ENCODE measurements around the gene C16orf82. TPM values are rescaled to one million over a fixed set of nuclear protein-coding genes. Genes with fewer than 3 reads are reported as not detected.

The C16orf82 gene
- total RNA-seq = not detected

DNA sequence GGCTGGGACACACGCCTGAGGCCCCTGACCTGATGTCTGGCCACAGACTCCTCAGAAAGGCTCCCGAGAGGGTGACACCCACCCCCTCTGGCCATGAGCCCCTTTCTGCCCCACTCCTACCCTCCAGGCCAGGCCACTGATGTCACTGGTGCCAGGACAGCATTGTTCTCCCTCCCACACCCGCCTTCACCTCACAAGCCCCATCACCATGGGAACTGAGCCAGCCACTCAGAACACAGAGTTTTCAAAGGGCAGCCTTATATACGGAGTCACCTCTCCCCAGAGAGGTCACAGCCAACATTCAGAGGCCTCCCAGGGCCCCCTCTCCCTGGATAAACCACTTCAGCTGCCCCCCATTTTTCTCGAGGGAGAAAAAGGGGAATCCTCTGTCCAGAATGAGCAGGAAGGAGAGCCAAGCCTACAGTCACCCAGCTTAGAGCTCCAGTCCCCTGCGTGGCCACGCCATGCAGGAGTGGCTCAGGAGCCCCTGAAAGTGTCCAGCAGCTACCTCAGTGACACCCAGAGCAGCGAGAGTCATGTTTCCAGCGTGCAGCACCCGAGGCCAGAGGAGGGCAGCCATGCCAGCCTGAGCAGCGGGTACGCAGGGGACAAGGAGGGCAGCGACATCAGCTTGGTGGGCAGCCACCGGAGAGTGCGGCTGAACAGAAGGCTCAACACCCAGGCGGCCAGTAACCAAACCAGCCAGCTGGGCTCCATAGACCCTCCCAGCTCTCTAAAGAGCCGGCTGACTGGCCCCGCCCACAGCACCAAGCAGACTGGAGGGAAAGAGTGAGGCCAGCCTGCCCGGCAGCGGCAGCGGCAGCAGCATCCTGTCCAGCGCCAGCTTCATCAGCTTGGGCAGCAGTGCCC lies at the start of gene C16orf82:
TSS of gene C16orf82 (plus strand) at position 260 of the 870 bp plus-strand sequence.
- peaks cover 5% of the 10 kb centered on the region for H3K27me3 Mint-ChIP-seq
- H3K9me3 Mint-ChIP-seq = no peaks in the 10 kb centered on the region
- H3K4me3 Mint-ChIP-seq = no peak within 1 kb of the TSS
- no peaks in the 10 kb centered on the region for H3K36me3 Mint-ChIP-seq
- no peak for DNase-seq
- no peaks in the 10 kb centered on the region for H3K4me1 Mint-ChIP-seq
- no peak within 1 kb of the TSS for H3K27ac Mint-ChIP-seq

DNA sequence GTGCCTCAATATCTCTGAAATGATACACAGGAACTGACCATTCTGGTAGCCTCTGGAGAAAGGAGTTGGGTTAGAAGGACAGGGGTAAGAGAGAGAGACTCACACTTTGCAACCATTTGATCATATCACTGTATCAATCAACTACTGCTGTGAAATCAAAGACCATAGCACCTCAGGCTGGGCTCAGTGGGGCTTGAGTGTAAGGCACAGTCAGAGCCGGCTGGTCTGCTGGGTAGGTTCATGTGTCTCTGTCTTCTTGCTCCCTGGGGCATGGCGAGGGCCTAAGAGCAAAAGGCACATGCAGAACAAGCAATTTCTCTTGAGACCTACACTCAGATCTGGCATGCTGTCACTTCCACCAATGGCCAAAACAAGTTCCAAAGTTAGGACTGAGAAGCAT lies 46.7 kb upstream of the C16orf82 start:
- DNase-seq = no peak
- no peaks in the 10 kb centered on the region for H3K9me3 Mint-ChIP-seq
- H3K27me3 Mint-ChIP-seq = peaks cover 3% of the 10 kb centered on the region
- H3K4me3 Mint-ChIP-seq = no peak overlapping the region
- no peak overlapping the region for H3K27ac Mint-ChIP-seq
- no peaks in the 10 kb centered on the region for H3K36me3 Mint-ChIP-seq
- H3K4me1 Mint-ChIP-seq = no peaks in the 10 kb centered on the region

DNA sequence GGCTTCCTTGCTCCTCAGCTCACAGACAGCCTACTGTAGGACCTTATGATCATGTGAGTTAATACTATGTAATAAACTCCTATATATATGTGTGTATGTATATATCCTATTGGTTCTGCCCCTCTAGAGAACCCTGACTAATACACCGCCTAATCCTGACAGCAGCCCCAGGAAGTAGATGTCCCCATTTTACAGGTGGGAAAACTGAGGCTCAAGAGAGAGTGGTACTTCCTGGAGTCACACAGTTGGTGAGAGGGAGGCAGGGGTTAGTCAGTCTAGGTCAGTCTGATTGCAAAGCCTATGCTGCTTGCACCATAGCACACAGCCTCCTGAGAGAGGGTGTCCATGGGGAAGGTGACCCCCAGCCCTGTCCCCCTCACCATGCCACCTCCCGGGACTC lies 42.7 kb upstream of the C16orf82 start:
- Mint-ChIP-seq H3K9me3 (no peaks in the 10 kb centered on the region), H3K4me1 (no peaks in the 10 kb centered on the region), H3K27me3 (peaks cover 9% of the 10 kb centered on the region), H3K36me3 (no peaks in the 10 kb centered on the region), H3K27ac (no peak overlapping the region), H3K4me3 (no peak overlapping the region)
- DNase-seq = no peak

DNA sequence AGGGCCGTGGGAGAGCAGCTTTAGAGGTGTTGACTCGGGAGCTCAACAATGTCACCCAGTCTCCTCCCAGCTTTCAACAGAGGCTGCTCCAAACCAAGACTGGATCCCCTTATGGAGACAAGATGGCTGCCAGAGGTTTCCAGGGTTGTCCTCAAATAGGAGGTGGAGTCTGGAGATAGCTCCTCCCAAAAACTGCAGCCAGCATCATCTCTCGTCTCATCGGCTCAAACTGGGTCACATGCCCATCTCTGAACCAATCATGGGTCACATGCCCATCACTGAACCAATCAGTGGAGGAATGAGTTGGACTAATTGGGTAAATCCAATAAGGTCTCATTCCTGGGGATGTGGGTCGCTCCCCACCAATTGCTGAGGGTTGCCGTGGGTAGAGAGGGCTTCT lies 41.1 kb upstream of the C16orf82 start:
- Mint-ChIP-seq H3K4me1 (no peaks in the 10 kb centered on the region), H3K27ac (no peak overlapping the region), H3K9me3 (no peaks in the 10 kb centered on the region), H3K27me3 (peaks cover 8% of the 10 kb centered on the region), H3K4me3 (no peak overlapping the region), H3K36me3 (no peaks in the 10 kb centered on the region)
- DNase-seq = no peak

DNA sequence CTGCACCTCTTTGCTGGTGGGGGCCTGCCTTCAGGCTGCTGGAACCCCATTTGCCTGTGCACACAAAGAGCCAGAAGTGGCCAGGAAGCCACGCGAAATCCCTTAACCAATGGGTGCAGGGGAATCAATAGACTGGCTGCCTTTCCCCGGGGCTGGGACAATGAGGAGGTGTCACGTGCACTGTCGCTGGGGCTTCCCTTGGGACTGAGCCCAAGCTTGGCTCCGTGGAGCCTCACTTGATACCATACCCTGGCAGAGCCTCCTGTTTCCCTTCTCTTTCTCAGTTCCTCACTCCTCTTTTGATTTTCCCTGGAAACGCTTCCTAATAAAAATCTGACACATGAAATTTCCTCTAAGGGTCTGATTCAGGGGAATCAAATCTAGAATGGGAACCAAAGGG lies 38.8 kb upstream of the C16orf82 start:
- no peak for DNase-seq
- no peak overlapping the region for H3K4me3 Mint-ChIP-seq
- no peak overlapping the region for H3K27ac Mint-ChIP-seq
- no peaks in the 10 kb centered on the region for H3K9me3 Mint-ChIP-seq
- no peaks in the 10 kb centered on the region for H3K36me3 Mint-ChIP-seq
- no peaks in the 10 kb centered on the region for H3K4me1 Mint-ChIP-seq
- peaks cover 6% of the 10 kb centered on the region for H3K27me3 Mint-ChIP-seq

DNA sequence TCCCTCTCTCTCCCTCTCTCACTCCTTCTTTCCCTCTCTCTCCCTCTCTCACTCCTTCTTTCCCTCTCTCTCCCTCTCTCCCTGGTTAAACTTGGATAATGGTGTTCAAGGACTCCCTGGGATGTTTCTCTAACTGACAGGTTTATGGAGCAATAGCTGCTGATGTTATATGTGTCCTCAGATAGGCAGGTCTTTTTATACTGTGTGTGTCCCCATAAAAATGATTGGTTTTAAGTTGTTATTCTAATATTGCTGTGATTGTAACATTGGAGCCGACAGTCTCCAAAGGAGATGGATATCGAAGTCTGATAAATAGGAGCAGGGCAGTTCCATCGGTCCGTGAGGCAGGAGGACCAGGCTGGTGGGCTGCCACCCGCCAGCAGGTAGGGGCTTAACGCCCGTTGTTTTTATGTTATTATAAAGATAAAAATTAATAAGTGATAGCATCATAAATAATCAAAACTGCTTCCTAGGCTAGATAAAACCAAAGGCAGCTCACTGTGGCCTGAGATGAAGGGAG lies 38.1 kb upstream of the C16orf82 start:
- H3K4me3 Mint-ChIP-seq = no peak overlapping the region
- H3K27me3 Mint-ChIP-seq = peaks cover 6% of the 10 kb centered on the region
- DNase-seq = no peak
- H3K27ac Mint-ChIP-seq = no peak overlapping the region
- H3K4me1 Mint-ChIP-seq = no peaks in the 10 kb centered on the region
- no peaks in the 10 kb centered on the region for H3K36me3 Mint-ChIP-seq
- no peaks in the 10 kb centered on the region for H3K9me3 Mint-ChIP-seq

DNA sequence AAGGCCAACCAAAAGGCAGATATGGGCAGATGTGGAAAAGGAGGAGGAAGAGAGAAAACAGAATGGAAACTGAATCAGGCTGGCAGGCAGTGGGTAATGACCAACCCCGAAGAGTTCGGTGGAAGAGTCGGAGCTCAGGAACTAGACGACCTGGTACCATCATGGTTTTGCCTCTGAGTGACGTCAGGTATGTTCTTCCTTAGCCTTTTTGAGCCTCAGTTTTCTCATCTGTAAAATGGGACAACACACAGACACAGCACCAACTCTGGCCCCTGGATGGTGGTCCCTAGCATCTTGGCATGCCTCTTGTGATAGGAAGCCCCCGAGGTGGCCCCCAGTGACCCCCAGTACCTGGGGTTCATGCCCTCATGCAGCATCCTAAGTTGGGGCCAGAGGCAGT lies 37.2 kb upstream of the C16orf82 start:
- no peaks in the 10 kb centered on the region for H3K9me3 Mint-ChIP-seq
- H3K27ac Mint-ChIP-seq = no peak overlapping the region
- no peak overlapping the region for H3K4me3 Mint-ChIP-seq
- H3K36me3 Mint-ChIP-seq = no peaks in the 10 kb centered on the region
- H3K27me3 Mint-ChIP-seq = peaks cover 8% of the 10 kb centered on the region
- no peaks in the 10 kb centered on the region for H3K4me1 Mint-ChIP-seq
- DNase-seq = no peak

DNA sequence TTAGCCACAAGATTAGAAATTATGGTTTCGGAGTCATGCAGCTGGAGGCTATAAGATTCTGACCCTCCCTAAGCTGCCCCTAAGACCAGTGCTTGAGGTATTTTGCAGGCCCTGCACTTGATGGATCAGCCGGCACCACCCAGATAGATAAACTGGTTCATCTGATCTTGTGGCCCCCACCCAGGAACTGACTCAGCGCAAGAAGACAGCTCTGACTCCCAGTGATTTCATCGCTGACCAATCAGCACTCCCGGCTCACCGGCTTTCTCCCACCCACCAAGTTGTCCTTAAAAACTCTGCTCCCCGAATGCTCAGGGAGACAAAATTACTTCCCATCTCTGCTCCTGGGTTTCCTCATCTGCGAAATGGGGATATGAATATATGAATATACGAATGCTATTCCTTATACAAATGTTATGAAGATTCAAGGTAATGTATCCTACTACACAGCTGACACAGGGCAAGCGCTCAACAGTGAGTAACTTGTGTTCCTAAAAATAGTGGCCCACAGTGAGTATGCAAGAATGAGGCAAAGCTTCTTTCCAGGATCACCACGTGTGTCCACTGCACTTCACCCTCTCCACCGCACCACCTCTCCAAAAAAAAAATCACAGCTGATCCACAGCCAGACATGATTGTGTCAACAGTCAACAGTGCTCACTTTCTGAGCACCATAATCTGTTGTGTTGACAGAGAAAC lies 33.3 kb upstream of the C16orf82 start:
- H3K4me1 Mint-ChIP-seq = no peaks in the 10 kb centered on the region
- no peaks in the 10 kb centered on the region for H3K9me3 Mint-ChIP-seq
- no peak overlapping the region for H3K4me3 Mint-ChIP-seq
- no peak for DNase-seq
- H3K27ac Mint-ChIP-seq = no peak overlapping the region
- no peaks in the 10 kb centered on the region for H3K36me3 Mint-ChIP-seq
- peaks cover 15% of the 10 kb centered on the region for H3K27me3 Mint-ChIP-seq

DNA sequence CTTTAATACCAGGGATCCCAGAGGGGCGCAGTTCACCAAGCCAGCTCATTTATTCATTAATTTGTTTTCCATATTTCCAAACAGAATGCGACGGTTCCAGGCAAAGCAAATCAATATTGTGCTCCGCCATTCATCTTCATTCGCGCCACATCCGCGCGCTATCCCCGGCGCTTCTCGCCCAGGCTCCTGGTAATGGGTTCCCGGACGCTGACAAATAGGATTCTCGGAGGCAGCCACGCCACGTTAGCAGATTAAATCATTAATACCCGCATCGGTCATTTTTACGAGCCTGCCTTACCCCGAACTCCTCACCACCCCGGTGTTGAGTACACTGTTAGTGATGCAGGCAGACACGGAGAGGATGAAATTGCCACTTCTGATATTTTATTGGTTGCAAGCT lies 26.0 kb upstream of the C16orf82 start:
- Mint-ChIP-seq H3K27me3 (peaks cover 10% of the 10 kb centered on the region), H3K4me3 (no peak overlapping the region), H3K4me1 (no peaks in the 10 kb centered on the region), H3K27ac (no peak overlapping the region), H3K9me3 (no peaks in the 10 kb centered on the region), H3K36me3 (no peaks in the 10 kb centered on the region)
- no peak for DNase-seq

DNA sequence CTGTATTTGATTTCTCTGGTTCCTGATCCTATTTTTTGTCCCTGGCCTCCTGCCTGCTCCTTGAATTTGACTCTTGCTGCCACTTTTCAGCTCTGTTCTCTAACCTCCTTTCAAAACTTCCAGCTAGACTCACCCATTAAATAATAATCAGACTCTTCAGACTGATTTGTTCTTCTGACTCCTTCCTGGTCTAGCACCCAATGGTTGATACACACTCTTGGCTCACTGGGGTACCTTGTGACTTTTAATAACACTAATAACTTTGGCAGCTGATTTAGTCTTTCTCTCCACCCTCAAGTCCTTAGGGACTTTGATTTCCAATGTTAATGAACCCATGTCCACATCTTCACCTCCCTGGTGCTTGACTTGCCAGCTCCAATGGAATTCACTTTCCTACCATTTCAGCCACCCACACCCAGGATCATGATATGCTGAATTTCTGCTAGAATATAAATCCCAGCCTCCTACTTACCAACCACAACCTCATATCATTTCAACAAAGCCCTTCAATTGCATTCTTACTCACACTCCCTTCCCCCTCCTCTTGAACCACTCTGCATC lies 19.7 kb upstream of the C16orf82 start:
- Mint-ChIP-seq H3K9me3 (no peaks in the 10 kb centered on the region), H3K4me1 (no peaks in the 10 kb centered on the region), H3K36me3 (no peaks in the 10 kb centered on the region), H3K27me3 (no peaks in the 10 kb centered on the region), H3K27ac (no peak overlapping the region), H3K4me3 (no peak overlapping the region)
- DNase-seq = no peak

DNA sequence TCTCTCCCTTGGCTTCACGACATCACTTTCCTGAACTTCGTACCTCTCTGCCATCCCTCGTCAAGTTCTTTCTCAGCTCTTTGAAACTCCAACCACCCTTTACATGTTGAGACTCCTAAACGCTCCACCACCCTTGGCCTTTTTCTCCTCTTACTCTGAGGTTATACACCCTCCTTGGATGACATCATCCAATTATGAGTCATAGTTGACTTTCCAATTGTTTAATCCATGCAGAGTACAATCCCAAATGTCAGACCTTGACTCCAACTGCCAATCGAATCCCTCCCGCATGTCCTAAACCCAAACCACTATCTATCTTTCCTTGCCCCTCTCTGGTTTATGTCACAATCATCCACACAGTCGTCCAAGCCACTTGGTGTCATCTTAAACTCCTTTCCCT lies 18.4 kb upstream of the C16orf82 start:
- H3K27me3 Mint-ChIP-seq = no peaks in the 10 kb centered on the region
- no peak for DNase-seq
- H3K9me3 Mint-ChIP-seq = no peaks in the 10 kb centered on the region
- H3K4me3 Mint-ChIP-seq = no peak overlapping the region
- no peak overlapping the region for H3K27ac Mint-ChIP-seq
- H3K36me3 Mint-ChIP-seq = no peaks in the 10 kb centered on the region
- no peaks in the 10 kb centered on the region for H3K4me1 Mint-ChIP-seq

DNA sequence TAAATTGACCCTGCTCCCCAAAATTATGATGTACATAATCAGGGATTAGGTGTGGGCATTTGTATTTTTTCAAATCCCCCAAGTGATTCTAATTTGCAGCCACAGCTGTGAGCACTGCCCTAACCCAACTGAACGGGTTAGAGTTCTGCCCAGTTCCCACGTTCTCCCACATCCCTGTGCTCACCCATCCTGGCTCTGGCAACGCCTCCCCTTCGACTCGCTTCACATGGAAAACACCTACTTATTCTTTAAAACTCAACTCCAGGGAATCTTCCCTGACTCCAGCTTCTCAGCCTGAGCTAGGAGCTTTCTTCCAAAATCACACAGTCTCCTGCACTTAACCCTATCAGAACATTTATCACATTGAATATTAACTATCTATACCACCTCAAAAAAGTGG lies 17.6 kb upstream of the C16orf82 start:
- Mint-ChIP-seq H3K27ac (no peak overlapping the region), H3K36me3 (no peaks in the 10 kb centered on the region), H3K27me3 (no peaks in the 10 kb centered on the region), H3K9me3 (no peaks in the 10 kb centered on the region), H3K4me3 (no peak overlapping the region), H3K4me1 (no peaks in the 10 kb centered on the region)
- no peak for DNase-seq

DNA sequence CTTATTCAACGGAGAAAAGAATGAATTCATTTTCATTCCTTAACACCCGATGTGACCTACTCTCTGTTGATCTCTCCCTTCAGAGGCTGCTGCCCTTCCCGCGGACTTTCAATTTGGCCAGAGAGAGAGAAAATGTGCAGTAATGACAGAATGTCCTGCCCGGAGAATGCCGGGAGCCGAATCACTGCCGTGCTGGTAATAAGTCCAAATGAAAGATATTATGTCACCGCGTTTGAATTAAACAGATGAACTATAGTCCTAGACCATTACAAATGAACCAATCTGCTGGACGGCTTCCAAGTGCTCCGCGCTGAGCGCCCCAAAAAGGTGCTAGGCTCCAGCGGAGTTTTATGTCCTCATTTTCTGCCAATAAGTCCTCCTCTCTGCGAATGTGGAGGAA lies 14.7 kb upstream of the C16orf82 start:
- H3K4me1 Mint-ChIP-seq = no peaks in the 10 kb centered on the region
- H3K27ac Mint-ChIP-seq = no peak overlapping the region
- no peak overlapping the region for H3K4me3 Mint-ChIP-seq
- H3K36me3 Mint-ChIP-seq = no peaks in the 10 kb centered on the region
- H3K9me3 Mint-ChIP-seq = no peaks in the 10 kb centered on the region
- DNase-seq = no peak
- no peaks in the 10 kb centered on the region for H3K27me3 Mint-ChIP-seq

DNA sequence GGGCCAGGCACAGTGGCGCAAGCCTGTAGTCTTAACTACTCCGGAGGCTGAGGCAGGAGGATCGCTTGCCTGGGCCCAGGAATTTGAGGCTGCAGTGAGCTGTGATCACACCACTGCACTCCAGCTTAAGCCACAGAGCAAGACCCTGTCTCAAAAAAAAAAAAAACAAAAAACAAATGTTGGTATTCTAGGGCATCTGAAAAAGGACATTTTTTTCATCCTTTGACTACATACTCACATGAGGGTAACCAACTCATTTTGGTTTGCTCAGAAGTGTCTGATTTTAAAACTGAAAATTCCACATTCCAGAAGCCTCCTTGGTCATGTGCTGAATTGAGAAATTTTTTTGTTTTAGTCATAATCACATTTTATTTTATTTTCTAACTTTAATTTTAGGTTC lies 12.7 kb upstream of the C16orf82 start:
- no peaks in the 10 kb centered on the region for H3K36me3 Mint-ChIP-seq
- DNase-seq = no peak
- no peaks in the 10 kb centered on the region for H3K27me3 Mint-ChIP-seq
- no peaks in the 10 kb centered on the region for H3K9me3 Mint-ChIP-seq
- no peak overlapping the region for H3K4me3 Mint-ChIP-seq
- H3K4me1 Mint-ChIP-seq = no peaks in the 10 kb centered on the region
- no peak overlapping the region for H3K27ac Mint-ChIP-seq

DNA sequence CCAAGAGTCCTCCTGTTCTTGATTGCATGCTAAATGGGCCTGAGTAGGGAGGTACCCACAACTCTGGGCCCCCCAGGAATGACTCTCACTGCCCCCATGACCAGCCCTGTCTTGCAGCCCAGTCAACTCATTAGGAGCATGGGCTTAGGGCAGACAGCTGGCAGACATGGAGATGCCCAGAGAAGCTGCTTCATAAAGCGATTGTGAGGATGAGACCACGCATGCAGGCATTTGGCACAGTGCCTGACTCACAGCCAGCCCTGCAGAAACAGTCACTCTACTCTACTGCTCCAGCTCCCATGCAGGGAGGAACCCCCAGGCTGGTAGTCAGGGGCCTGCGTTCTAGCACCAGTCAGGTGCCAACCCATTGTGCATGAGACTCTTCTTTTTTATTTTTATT lies 8.4 kb upstream of the C16orf82 start:
- Mint-ChIP-seq H3K9me3 (no peaks in the 10 kb centered on the region), H3K27ac (no peak overlapping the region), H3K36me3 (peaks cover 1% of the 10 kb centered on the region)

More for the DNA sequence above, 8.4 kb upstream of the C16orf82 start:
- no peak for DNase-seq
- no peak overlapping the region for H3K4me3 Mint-ChIP-seq
- peaks cover 4% of the 10 kb centered on the region for H3K27me3 Mint-ChIP-seq
- no peaks in the 10 kb centered on the region for H3K4me1 Mint-ChIP-seq

All from activated naive CD8-positive, alpha-beta T cell treated with anti-CD3 and anti-CD28 coated beads for 36 hours (primary cell).